GM18502 (cell line): ENCODE results near the gene GLB1L2.
"Not testable (repeated sequence)": the region's sequence is repeated elsewhere in the genome, so short reads cannot be mapped to it uniquely, and the experiment has no call there.

ENCODE experiments used
- ATAC-seq: cut with Tn5 transposase; IDR thresholded peaks from one replicate; pipeline ENCODE4 v1.9.1; 2021; ENCODE audit warnings: mild to moderate bottlenecking; ENCODE audit not compliant: unreplicated experiment, poor library complexity

GLB1L2 gene

DNA sequence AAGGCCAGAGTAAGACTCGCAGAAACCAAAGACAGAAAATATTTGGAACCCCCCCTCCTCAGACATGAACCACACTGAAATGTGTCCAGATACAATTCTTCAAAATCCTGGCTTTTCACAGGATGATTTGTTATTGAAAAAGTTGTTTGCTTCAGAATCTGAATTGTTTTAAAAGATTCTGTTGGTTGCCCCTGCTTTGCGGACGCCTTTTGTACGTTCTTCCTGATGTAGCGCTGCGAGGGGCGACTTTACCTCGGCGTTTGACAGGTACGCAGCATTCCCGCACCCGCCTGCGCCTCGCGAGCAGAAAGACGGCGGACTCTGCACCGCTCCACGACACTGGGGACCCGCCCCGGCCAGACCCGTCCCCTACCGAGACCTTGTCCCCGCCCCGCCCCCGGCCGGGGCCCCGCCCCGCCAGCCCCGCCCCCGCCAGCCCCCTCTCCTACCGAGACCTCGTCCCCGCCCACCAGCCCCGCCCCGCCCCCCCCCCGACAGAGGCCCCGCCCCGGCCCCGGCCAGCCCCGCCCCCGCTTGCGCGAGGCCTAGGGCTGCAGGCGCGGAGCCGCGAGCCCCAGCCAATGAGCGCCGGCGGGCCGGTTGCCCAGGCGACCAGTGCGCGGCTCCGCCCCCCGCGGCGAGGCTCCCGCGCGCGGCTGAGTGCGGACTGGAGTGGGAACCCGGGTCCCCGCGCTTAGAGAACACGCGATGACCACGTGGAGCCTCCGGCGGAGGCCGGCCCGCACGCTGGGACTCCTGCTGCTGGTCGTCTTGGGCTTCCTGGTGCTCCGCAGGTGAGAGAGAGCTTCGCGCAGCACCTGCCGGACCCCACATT is at the start of gene GLB1L2:
GLB1L2 (plus strand) TSS at position 635 of the 835 bp plus-strand sequence; CDS start at position 709, 74 bp downstream.
- peak; percentile 96 for ATAC-seq

GRCh38 chr11:134282121-134283045 is 49.4 kb upstream of the GLB1L2 start:
- no peak for ATAC-seq

DNA sequence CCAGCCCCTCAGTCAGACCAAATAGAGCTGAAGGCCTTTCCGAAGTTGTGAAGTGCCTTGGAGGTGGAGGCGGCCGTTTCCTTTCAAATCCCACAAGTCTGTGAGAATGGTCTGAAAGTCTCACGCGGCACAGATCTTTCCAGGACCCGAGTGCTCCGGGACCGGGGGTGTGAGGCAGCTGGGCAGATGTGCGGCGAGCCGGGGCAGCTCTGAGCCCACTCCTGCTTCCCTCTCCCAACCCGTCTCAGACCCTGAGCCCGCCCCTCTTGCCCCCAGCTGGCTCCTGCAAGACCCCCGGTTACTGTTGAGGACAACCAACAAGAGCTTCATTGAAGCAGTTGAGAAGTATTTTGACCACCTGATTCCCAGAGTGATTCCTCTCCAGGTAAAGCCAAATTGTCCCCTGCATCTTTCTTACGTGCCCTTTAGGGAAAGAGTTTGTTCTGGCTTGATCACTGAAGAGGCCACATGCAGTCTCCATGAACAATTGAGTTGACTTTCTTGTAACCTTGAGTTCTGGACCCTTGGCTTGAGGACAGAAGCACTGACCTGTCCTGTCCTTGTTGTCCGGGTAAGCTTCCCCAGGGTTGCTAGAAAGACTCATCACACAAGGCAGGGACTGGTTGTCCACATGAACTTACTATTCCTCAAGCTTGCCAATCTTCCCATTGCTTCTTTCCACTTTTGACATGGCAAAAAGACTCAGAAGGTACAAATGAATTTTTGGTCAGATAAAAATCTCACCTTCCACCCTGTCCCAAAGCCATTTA is 48.1 kb upstream of the GLB1L2 start:
- ATAC-seq = no peak

DNA sequence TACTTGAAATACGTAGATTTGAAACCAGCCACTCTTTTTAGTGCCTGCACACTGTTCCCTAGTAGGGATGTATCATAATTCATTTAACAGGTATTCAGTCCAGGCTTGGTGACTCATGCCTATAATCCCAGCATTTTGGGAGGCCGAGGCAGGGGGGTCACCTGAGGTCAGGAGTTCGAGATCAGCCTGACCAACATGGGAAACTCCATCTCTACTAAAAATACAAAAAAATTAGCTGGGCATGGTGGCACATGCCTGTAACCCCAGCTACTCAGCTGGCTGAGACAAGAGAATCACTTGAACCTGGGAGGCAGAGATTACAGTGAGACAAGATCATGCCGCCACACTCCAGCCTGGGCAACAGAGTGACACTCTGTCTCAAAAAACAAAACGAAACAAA is 47.4 kb upstream of the GLB1L2 start:
- ATAC-seq = not testable (repeated sequence)

DNA sequence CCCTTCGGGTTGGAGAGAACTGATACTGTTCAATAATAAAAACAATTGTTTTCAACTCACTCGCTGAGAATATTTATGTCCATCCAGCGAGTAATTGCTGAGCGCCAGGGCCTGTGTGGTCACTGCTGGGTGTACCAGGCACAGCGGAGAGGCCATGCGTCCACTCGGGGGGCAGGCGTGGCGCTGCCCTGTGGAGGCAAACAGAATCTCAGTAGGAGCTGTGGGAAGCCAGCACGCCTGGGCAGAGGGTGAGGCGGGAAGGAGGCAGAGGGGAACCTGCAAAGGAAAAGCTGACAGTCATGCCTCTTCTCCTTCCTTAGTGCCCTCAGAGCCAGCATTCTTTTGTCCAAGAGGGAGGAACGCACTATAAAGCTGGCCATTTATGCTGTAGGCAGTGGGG is 44.2 kb upstream of the GLB1L2 start:
- no peak for ATAC-seq

GRCh38 chr11:134288486-134288885 is 43.3 kb upstream of the GLB1L2 start:
- no peak for ATAC-seq

DNA sequence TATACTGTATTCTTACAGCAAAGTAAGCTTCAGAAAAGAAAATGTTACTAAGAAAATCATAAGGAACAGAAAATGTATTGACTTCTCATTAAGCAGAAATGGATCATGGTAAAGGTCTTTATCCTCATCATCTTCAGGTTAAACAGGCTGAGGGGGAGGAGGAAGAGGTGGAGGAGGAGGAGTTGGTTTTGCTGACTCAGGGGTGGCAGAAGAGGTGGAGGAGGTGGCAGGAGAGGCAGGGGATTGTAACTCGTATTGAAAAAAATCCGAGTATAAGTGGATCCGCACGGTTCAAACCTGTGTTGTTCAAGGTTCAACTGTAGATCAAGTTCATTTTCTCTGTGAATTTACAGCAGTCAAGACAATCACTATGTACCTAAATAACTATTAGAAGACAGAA is 42.6 kb upstream of the GLB1L2 start:
- ATAC-seq = no peak

DNA sequence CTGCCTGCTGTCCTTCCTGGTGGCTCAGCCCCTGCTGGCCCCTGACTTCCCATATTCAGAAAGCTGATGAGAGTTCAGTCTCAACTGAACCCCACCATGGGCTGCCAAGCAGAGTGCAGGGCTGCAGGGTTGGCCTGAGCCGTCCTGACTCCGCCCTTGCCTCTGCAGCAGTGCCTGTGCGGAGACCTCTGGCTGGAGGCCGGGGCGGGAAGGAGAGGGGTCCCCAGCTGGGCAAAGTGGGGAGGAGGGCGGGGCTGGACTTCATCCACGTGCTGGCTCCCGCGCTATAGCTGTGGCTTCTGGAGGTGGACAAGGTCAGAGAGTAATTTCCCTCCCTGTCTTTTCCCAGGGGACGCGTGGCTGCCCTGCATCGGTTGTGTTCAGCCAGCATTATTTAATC is 42.0 kb upstream of the GLB1L2 start:
- ATAC-seq = no peak

GRCh38 chr11:134290646-134291045 is 41.1 kb upstream of the GLB1L2 start:
- no peak for ATAC-seq

GRCh38 chr11:134291196-134291595 is 40.6 kb upstream of the GLB1L2 start:
- ATAC-seq = no peak

DNA sequence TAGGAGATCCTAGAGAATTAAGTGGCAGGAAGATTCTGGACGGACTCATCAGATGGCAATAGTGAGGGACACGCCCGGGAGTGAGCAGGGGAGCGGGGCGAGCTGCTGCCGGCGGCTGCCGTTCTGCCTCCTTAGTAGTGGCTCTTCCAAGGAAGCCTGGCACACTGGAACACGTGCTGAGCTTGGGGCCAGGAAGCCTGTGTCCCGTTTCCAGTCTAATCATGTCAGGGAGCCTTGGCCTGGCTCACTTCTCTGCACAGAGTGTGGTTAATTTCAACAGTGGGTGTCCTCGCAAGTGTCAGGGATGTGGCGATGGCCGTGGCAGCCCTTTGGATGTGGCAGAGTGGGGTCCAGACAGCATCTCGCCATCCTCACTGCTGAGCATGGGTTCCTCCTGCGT is 39.1 kb upstream of the GLB1L2 start:
- ATAC-seq = no peak

GRCh38 chr11:134293119-134294113 is 38.4 kb upstream of the GLB1L2 start:
- ATAC-seq = no peak

GRCh38 chr11:134294664-134295063 is 37.1 kb upstream of the GLB1L2 start:
- no peak for ATAC-seq

- ATAC-seq = no peak
Observed at GRCh38 chr11:134312223-134312622, 19.6 kb upstream of the GLB1L2 start.

GRCh38 chr11:134312807-134313206 is 19.0 kb upstream of the GLB1L2 start:
- ATAC-seq = no peak

- no peak for ATAC-seq
Observed at GRCh38 chr11:134313379-134313778, 18.4 kb upstream of the GLB1L2 start.

DNA sequence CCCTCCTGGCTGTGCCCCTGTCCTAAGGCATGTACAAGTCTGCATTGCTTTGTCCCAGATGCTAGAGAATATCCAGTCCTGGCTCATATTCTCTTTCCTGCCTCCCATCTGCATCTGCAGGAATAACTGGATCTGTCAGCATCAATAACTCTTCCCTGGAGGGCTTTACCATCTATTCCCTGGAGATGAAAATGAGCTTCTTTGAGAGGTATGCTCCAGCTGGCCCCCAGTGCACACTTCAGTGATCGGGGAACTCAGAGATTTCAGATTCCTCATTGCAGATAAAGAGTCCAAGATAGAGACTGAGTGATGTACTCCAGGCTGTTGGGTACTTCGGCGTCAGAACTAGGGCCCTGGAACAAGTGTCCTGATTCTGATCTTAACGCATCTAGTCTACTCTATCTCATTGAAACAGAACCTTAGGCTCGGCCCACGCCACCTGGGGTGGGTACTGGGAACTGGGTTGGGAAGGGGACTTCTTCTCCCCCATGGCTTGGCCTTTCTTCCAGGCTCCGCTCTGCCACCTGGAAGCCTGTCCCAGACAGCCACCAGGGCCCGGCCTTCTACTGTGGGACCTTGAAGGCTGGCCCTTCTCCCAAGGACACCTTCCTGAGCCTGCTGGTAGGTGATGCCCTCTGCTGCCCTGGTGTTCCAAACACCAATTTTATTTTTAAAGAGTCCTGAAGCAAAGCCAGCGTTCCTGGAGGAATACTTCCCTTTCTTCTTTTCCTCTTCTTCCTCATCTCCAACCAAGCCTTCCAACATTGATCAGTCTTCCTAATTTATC is 17.8 kb upstream of the GLB1L2 start:
- no peak for ATAC-seq

GRCh38 chr11:134317103-134317502 is 14.7 kb upstream of the GLB1L2 start:
- no peak for ATAC-seq

DNA sequence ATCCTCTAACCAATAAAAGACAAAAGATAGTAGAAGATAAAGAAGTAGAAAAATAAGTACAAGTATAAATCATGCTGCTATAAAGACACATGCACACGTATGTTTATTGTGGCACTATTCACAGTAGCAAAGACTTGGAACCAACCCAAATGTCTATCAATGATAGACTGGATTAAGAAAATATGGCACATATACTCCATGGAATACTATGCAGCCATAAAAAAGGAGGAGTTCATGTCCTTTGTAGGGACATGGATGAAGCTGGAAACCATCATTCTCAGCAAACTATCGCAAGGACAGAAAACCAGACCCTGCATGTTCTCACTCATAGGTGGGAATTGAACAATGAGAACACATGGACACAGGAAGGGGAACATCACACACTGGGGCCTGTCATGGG is 10.4 kb upstream of the GLB1L2 start:
- ATAC-seq = not testable (repeated sequence)
